K562 (cell line): ENCODE data around the gene GLI3.

ENCODE experiments used
- ATF3 ChIP-seq, 2 experiments: fragments of 450-650 bp in 1 of 2; sonication (generic) in 1 of 2; formaldehyde crosslinking in 1 of 2; IDR thresholded peaks in 1 of 2; conservative IDR thresholded peaks in 1 of 2; 2 replicates each; pipeline versions ENCODE4 v1.6.1 to v1.8.1; 2016 to 2023; ENCODE audit warnings: mild to moderate bottlenecking in 2 of 2, moderate library complexity in 2 of 2, inconsistent platforms in 1 of 2, missing genetic modification reagents in 1 of 2
- EP300 ChIP-seq: IDR thresholded peaks from 2 replicates; pipeline ENCODE4 v1.6.1; 2012; ENCODE audit warnings: low read length, improper control_type of control experiment
- KAT7 ChIP-seq: sonication (generic); formaldehyde crosslinking; IDR thresholded peaks from 2 replicates; pipeline ENCODE4 v1.8.0; 2022; ENCODE audit warnings: missing genetic modification reagents, mild to moderate bottlenecking, borderline replicate concordance

GRCh38 chr7:42226354-42226941 lies 10.6 kb downstream of the GLI3 start:
- TF ChIP-seq EP300 = no peak
- TF ChIP-seq ATF3 (IDR thresholded peaks at IDR 0.05) = no peak
- no peak for TF ChIP-seq ATF3 (CRISPR knock-in tag; conservative IDR thresholded peaks at IDR 0.05)
- TF ChIP-seq KAT7 (CRISPR knock-in tag) = no peak
